ENCODE measurements around the gene TBC1D4. TPM values are rescaled to one million over a fixed set of nuclear protein-coding genes. Genes with fewer than 3 reads are reported as not detected.
"Not testable (repeated sequence)": the region's sequence is repeated elsewhere in the genome, so short reads cannot be mapped to it uniquely, and the experiment has no call there.

TBC1D4 gene
- polyA plus RNA-seq, 1 experiment, result 8.0 TPM

GRCh38 chr13:75271846-75272245 is 210.1 kb downstream of the TBC1D4 start:
- H3K27ac ChIP-seq (ENCODE audit: low read depth, low read length), result no peak overlapping the region
- TF ChIP-seq CTCF (IDR thresholded peaks at IDR 0.05; ENCODE audit: low read depth, low read length), result no peak
- ChIA-PET POLR2A (no interaction called here), CTCF (no interaction called here)
- no peak for DNase-seq (ENCODE audit: low read depth, low spot score)
- H3K4me3 ChIP-seq (ENCODE audit: low read depth, low read length), result no peak overlapping the region
- no peaks in the 10 kb centered on the region; the same call in 1 of the 2 replicates for H3K9me3 ChIP-seq (ENCODE audit: control insufficient read depth, insufficient read depth, low read length)
- peaks cover 2% of the 10 kb centered on the region for H3K27me3 ChIP-seq (ENCODE audit: control insufficient read depth, insufficient read depth, low read length)

- DNase-seq (ENCODE audit: low read depth, low spot score); H3K27me3 ChIP-seq (ENCODE audit: control insufficient read depth, insufficient read depth, low read length); CTCF ChIA-PET; H3K9me3 ChIP-seq (ENCODE audit: control insufficient read depth, insufficient read depth, low read length); POLR2A ChIA-PET; H3K27ac ChIP-seq (ENCODE audit: low read depth, low read length); H3K4me3 ChIP-seq (ENCODE audit: low read depth, low read length): not testable (repeated sequence)
These were observed 213.5 kb downstream of the TBC1D4 start for GRCh38 chr13:75268481-75268880.

- no peak for DNase-seq (ENCODE audit: low read depth, low spot score)
- ChIA-PET CTCF (no interaction called here), POLR2A (no interaction called here)
These were observed 217.4 kb downstream of the TBC1D4 start for GRCh38 chr13:75264611-75265010.

GRCh38 chr13:75263741-75264407 is 218.1 kb downstream of the TBC1D4 start:
- H3K9me3 ChIP-seq (ENCODE audit: control insufficient read depth, insufficient read depth, low read length), result no peaks in the 10 kb centered on the region
- ChIA-PET POLR2A (no interaction called here), CTCF (no interaction called here)
- no peak overlapping the region for H3K4me3 ChIP-seq (ENCODE audit: low read depth, low read length)
- H3K27me3 ChIP-seq (ENCODE audit: control insufficient read depth, insufficient read depth, low read length), result no peaks in the 10 kb centered on the region
- no peak overlapping the region for H3K27ac ChIP-seq (ENCODE audit: low read depth, low read length)
- no peak for TF ChIP-seq CTCF (IDR thresholded peaks at IDR 0.05; ENCODE audit: low read depth, low read length)
- no peak for DNase-seq (ENCODE audit: low read depth, low spot score)

More at GRCh38 chr13:75264611-75265010, 217.4 kb downstream of the TBC1D4 start:
- no peaks in the 10 kb centered on the region for H3K9me3 ChIP-seq (ENCODE audit: control insufficient read depth, insufficient read depth, low read length)
- no peak overlapping the region for H3K4me3 ChIP-seq (ENCODE audit: low read depth, low read length)
- H3K27me3 ChIP-seq (ENCODE audit: control insufficient read depth, insufficient read depth, low read length), result no peaks in the 10 kb centered on the region
- TF ChIP-seq CTCF (IDR thresholded peaks at IDR 0.05; ENCODE audit: low read depth, low read length), result no peak
- H3K27ac ChIP-seq (ENCODE audit: low read depth, low read length), result no peak overlapping the region

- Histone ChIP-seq H3K9me3 (ENCODE audit: control insufficient read depth, insufficient read depth, low read length) (no peaks in the 10 kb centered on the region), H3K27ac (ENCODE audit: low read depth, low read length) (no peak overlapping the region), H3K27me3 (ENCODE audit: control insufficient read depth, insufficient read depth, low read length) (no peaks in the 10 kb centered on the region), H3K4me3 (ENCODE audit: low read depth, low read length) (no peak overlapping the region)
- peak; percentile 74 for TF ChIP-seq CTCF (IDR thresholded peaks at IDR 0.05; ENCODE audit: low read depth, low read length)
- POLR2A ChIA-PET, result no interaction called here
- CTCF ChIA-PET, result interaction anchor here (0.5 to 1.8 kb wide), 21 partner anchors 10 to 1558 kb away, joined by 3 to 11 read pairs (median 4); no protein-coding TSS in a partner anchor
- no peak for DNase-seq (ENCODE audit: low read depth, low spot score)
These were observed 223.7 kb downstream of the TBC1D4 start for GRCh38 chr13:75258159-75258782.
